Neural progenitor cell (in vitro differentiated cells): ENCODE measurements around the gene BAAT.

ENCODE experiments used
- EZH2 ChIP-seq: fragments of 200-600 bp; sonication (generic); IDR thresholded peaks from 2 replicates; pipeline ENCODE4 v1.6.1; 2017; ENCODE audit warnings: antibody characterized with exemption, mild to moderate bottlenecking, moderate library complexity
- TF ChIP-seq, protein P1 (sequence below): fragments of 200-600 bp; sonication (generic); IDR thresholded peaks from 2 replicates; pipeline ENCODE4 v1.5.1; 2017; ENCODE audit warnings: antibody characterized with exemption, mild to moderate bottlenecking

GRCh38 chr9:101394687-101395086 lies 9.9 kb upstream of the BAAT start:
- TF ChIP-seq, protein P1, sequence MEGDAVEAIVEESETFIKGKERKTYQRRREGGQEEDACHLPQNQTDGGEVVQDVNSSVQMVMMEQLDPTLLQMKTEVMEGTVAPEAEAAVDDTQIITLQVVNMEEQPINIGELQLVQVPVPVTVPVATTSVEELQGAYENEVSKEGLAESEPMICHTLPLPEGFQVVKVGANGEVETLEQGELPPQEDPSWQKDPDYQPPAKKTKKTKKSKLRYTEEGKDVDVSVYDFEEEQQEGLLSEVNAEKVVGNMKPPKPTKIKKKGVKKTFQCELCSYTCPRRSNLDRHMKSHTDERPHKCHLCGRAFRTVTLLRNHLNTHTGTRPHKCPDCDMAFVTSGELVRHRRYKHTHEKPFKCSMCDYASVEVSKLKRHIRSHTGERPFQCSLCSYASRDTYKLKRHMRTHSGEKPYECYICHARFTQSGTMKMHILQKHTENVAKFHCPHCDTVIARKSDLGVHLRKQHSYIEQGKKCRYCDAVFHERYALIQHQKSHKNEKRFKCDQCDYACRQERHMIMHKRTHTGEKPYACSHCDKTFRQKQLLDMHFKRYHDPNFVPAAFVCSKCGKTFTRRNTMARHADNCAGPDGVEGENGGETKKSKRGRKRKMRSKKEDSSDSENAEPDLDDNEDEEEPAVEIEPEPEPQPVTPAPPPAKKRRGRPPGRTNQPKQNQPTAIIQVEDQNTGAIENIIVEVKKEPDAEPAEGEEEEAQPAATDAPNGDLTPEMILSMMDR = no peak
- TF ChIP-seq EZH2 = no peak
